K562 (cell line): ENCODE results near the gene HSD17B11.

Experiments
- CBX5 ChIP-seq: IDR thresholded peaks from 2 replicates; pipeline ENCODE4 v1.6.1; 2014; ENCODE audit warnings: low read depth, borderline replicate concordance
- NFIC ChIP-seq: fragments of 450-650 bp; IDR thresholded peaks from 2 replicates; pipeline ENCODE4 v1.6.1; 2017; ENCODE audit warnings: mild to moderate bottlenecking, inconsistent platforms
- TF ChIP-seq, protein P1 (sequence below), 3 experiments: IDR thresholded peaks in 2 of 3; conservative IDR thresholded peaks in 1 of 3; 2 replicates each; pipeline ENCODE4 v1.5.1; 2011 to 2012; ENCODE audit warnings: low read length in 3 of 3, mild to moderate bottlenecking in 3 of 3, control low read depth in 2 of 3, improper control_type of control experiment in 1 of 3, inconsistent platforms in 1 of 3, low read depth in 1 of 3, mixed read lengths in 1 of 3, moderate library complexity in 1 of 3; ENCODE audit not compliant: insufficient read depth in 2 of 3

DNA sequence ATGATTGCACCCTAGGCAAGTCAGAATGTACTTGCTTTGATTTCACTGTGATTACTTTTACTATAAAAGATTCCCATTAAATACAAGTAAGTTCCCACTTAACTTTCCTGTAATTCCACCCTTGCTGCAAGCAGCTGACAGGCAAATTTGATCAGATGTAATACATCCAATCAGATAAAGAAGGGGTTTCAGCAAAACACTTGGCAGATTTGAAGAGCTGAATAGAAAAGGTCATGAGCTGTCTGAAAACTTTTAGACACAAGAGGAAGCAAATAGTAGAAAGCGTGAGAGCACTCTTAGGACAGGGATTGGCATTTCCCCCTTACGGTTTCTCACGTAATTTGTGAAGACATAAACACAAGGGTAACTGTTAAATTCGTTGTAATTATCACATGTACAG lies 91.1 kb downstream of the HSD17B11 start:
- TF ChIP-seq NFIC (no peak), CBX5 (no peak)
- TF ChIP-seq, protein P1, sequence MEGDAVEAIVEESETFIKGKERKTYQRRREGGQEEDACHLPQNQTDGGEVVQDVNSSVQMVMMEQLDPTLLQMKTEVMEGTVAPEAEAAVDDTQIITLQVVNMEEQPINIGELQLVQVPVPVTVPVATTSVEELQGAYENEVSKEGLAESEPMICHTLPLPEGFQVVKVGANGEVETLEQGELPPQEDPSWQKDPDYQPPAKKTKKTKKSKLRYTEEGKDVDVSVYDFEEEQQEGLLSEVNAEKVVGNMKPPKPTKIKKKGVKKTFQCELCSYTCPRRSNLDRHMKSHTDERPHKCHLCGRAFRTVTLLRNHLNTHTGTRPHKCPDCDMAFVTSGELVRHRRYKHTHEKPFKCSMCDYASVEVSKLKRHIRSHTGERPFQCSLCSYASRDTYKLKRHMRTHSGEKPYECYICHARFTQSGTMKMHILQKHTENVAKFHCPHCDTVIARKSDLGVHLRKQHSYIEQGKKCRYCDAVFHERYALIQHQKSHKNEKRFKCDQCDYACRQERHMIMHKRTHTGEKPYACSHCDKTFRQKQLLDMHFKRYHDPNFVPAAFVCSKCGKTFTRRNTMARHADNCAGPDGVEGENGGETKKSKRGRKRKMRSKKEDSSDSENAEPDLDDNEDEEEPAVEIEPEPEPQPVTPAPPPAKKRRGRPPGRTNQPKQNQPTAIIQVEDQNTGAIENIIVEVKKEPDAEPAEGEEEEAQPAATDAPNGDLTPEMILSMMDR (IDR thresholded peaks at IDR 0.05 in 2 of 3, conservative IDR thresholded peaks at IDR 0.05 in 1 of 3; ENCODE audit: insufficient read depth in 2 of 3, low read depth in 1 of 3, low read length in 3 of 3) = no peak
